ENCODE measurements around the gene SHC4. TPM values are rescaled to one million over a fixed set of nuclear protein-coding genes. Genes with fewer than 3 reads are reported as not detected.
A peak's percentile ranks its signal among the peaks of the same experiment; 100 is the strongest.

The SHC4 gene
- total and polyA plus RNA-seq, 9 of the 15 experiments (the other 6 are each of a cell fraction or from before 2014, with no cell fraction given): 0.43 to 1.2 (median 0.67) TPM

- TF ChIP-seq EP400 (IDR thresholded peaks at IDR 0.05): peak; percentile 94
- no peak for TF ChIP-seq POLR3G (IDR thresholded peaks at IDR 0.05; ENCODE audit: extremely low read depth, insufficient read length, insufficient replicate concordance)
- TF ChIP-seq HMGXB4 (CRISPR knock-in tag; IDR thresholded peaks at IDR 0.05): 0 out of 2 replicates have a peak, but pooled peaks have one; percentile 51
- 0 out of 2 replicates have a peak, but pooled peaks have one; percentile 15 for TF ChIP-seq ZEB2 (IDR thresholded peaks at IDR 0.05)
- TF ChIP-seq NFATC3 (IDR thresholded peaks at IDR 0.05): 0 out of 2 replicates have a peak, but pooled peaks have one; percentile 65
- TF ChIP-seq CEBPG (CRISPR knock-in tag; IDR thresholded peaks at IDR 0.05): peak; percentile 99
- peak; percentile 97 to 99 for TF ChIP-seq CEBPG (tag; conservative IDR thresholded peaks at IDR 0.05 in 1 of 2, IDR thresholded peaks at IDR 0.05 in 1 of 2)
- TF ChIP-seq RFX7 (CRISPR knock-in tag; IDR thresholded peaks at IDR 0.05): no peak
- TF ChIP-seq ZNF449 (CRISPR knock-in tag; IDR thresholded peaks at IDR 0.05): no peak
- TF ChIP-seq BCL6 (CRISPR knock-in tag; IDR thresholded peaks at IDR 0.05): no peak
- TF ChIP-seq DACH1 (IDR thresholded peaks at IDR 0.05; ENCODE audit: partially characterized antibody): peak; percentile 50
- no peak for TF ChIP-seq ZBTB49 (CRISPR knock-in tag; IDR thresholded peaks at IDR 0.05; ENCODE audit: borderline replicate concordance)
- TF ChIP-seq E2F4 (CRISPR knock-in tag; IDR thresholded peaks at IDR 0.05; ENCODE audit: low read depth): peak; percentile 12; the same call in 1 of the 2 replicates
- TF ChIP-seq ESRRB (CRISPR knock-in tag; IDR thresholded peaks at IDR 0.05; ENCODE audit: borderline replicate concordance): no peak
- no peak for TF ChIP-seq RBM39 (optimal IDR thresholded peaks at IDR 0.05; ENCODE audit: low read depth, low read length)
- no peak; the same call in none of the 2 replicates for TF ChIP-seq NCOA6 (IDR thresholded peaks at IDR 0.05)
- peak; percentile 98 for TF ChIP-seq PHF8 (IDR thresholded peaks at IDR 0.05; ENCODE audit: borderline replicate concordance, low read length)
- peak; percentile 75; the same call in 1 of the 2 replicates for TF ChIP-seq POLR2AphosphoS2 (IDR thresholded peaks at IDR 0.05; ENCODE audit: low read length)
- no peak for TF ChIP-seq ZNF146 (CRISPR knock-in tag; IDR thresholded peaks at IDR 0.05; ENCODE audit: unreplicated experiment)
- TF ChIP-seq U2AF2 (optimal IDR thresholded peaks at IDR 0.05; ENCODE audit: low read depth, low read length): no peak
- TF ChIP-seq SP1 (CRISPR knock-in tag; IDR thresholded peaks at IDR 0.05): peak; percentile 67; the same call in 1 of the 2 replicates
Measured at GRCh38 chr15:48877630-48878595, 85.8 kb downstream of the SHC4 start, which contains the start of gene EID1 (continued).

All from K562 (cell line).